Neural progenitor cell (in vitro differentiated cells): ENCODE results near the gene EPHA1.

Experiments used
- CTCF ChIP-seq: fragments of 200-600 bp; sonication (generic); IDR thresholded peaks from 2 replicates; pipeline ENCODE4 v1.5.1; 2017; ENCODE audit warnings: antibody characterized with exemption, mild to moderate bottlenecking
- EZH2 ChIP-seq: fragments of 200-600 bp; sonication (generic); IDR thresholded peaks from 2 replicates; pipeline ENCODE4 v1.6.1; 2017; ENCODE audit warnings: antibody characterized with exemption, mild to moderate bottlenecking, moderate library complexity

GRCh38 chr7:143359771-143360353 is 48.8 kb downstream of the EPHA1 start:
- TF ChIP-seq CTCF (no peak), EZH2 (no peak)
